HG03520 (cell line): ENCODE results near the gene ITGA11.
"Not testable (repeated sequence)": the region's sequence is repeated elsewhere in the genome, so short reads cannot be mapped to it uniquely, and the experiment has no call there.

ENCODE experiments used
- ATAC-seq: cut with Tn5 transposase; IDR thresholded peaks from one replicate; pipeline ENCODE4 v1.9.1; 2021; ENCODE audit warnings: mild to moderate bottlenecking, moderate library complexity; ENCODE audit not compliant: unreplicated experiment

Gene ITGA11

DNA sequence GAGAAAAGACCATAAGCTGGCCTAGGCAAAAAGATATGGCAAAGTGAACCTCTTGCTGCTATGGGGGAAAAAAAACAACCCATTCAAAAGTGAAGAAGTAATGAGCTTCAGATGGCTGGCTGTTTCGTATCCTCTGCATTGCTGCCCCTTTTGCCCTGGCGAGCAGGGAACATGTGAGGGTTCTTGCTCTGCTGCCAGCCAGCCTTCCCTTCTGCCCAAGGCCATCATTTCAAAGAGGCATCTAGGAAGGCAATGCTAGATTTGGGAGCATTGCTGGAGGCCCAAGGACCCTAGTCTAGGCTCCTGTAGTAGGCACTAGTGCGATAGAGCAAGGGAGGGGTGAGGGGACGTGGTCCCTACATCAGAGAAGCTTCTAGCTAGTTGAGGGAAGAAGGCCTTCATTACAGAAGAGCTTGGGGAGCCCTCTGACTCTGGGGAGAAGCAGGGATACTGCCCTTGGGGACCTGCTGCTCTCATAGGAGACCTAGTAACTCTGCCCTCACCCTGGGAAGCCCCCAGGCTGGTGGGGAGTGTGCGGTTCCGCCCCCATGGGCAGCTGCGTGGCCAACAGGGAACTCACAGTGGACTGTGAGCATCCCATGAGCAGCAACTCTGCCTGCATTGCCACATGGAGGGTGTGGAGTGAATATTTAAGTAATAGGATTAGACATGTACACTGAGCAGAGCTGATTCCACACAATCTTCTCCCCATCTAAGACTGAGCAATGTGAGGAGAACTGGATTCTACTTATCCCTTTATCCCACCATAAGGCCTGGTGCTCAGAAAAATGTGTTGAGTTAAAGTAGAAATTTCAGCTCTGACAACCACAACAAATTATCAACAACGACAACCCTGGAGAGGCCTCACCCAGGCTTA lies 21.3 kb downstream of the ITGA11 start:
- ATAC-seq = no peak

DNA sequence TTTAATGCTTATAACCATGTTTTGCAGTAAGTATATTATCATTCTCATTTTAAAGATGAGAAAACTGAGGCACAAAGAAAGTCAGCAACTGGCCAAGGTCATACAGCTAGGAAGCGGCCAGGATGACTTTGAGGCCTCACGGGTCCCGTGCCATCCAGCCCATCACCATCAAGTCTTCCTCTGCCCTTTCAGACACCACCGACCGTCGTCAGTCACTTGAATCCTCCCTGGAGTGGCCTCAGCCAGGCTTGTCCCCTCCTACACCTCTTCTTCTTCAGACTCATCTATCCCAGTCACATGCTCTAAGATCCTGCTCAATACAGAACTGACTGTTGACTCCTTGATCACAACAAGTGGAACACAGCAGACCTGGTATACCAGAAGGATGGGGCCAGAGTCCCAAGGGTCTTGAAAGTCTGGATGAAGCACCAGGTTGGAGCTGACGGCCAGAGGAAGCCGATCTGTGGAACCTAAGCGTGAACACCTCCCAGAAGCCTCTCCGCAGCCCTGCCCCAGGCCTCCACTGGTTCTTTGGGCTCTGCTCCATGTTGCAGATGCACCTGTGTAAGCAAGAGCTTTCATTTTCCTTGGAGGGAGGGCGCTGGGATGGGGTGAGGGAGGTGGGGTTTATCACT lies 22.1 kb downstream of the ITGA11 start:
- no peak for ATAC-seq

DNA sequence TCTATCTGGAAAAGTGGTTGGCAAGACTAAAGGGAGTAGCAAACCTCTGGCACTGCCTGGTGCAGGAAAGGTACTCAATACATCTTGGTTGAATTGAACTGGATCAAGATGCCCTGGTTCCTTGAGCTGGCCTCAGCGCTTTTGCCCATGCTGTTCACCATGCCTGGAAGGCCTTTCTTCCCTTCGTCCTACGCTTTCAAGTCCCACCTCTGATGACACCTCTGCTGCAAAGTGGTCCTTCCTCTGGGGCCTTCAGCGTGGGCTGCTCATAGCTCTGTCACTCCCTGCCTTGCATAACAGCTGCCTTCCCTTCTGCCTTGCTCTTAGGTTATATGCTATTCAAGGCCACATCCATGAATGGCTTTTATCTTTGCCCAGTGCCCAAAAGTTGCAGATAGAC lies 23.0 kb downstream of the ITGA11 start:
- no peak for ATAC-seq

GRCh38 chr15:68407886-68408881 lies 23.8 kb downstream of the ITGA11 start:
- ATAC-seq = no peak

GRCh38 chr15:68407141-68407885 lies 24.6 kb downstream of the ITGA11 start:
- no peak for ATAC-seq

GRCh38 chr15:68405378-68406250 lies 26.3 kb downstream of the ITGA11 start:
- ATAC-seq = no peak

DNA sequence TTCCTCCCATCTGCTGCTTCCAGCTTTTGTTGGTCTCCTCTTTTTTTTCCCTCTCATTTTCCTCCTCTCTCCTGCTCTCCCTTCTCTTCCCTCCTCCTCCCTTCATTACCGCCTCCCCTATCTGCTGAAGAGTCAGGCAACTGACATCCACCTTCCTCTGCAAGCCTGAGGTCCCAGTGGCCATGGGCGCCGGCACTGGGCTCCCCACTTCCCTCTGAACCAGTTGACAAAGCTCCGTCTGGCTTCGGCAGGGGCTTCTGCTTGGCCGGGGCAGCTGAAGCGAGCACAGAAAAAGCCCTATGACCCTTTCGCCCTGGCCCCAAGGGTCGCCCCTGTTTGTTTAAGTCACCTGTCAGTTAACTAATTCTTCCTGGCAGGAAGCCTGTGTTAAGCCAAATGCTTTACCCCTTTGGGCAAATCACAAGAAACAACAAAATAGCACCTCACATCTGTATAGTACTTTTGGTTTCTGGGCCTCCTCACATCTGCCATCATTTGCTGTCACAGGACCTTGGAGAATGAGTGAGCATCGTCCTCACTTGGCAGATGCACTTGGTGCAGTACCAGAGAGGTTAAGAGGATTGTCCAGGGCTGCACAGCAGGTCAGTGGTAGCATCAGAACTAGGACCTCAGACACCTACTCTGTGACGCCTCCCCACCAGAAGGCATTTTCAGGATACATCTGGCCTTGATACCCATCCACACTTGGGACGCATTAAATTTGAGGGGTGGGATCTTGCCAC lies 27.7 kb downstream of the ITGA11 start:
- no peak for ATAC-seq

DNA sequence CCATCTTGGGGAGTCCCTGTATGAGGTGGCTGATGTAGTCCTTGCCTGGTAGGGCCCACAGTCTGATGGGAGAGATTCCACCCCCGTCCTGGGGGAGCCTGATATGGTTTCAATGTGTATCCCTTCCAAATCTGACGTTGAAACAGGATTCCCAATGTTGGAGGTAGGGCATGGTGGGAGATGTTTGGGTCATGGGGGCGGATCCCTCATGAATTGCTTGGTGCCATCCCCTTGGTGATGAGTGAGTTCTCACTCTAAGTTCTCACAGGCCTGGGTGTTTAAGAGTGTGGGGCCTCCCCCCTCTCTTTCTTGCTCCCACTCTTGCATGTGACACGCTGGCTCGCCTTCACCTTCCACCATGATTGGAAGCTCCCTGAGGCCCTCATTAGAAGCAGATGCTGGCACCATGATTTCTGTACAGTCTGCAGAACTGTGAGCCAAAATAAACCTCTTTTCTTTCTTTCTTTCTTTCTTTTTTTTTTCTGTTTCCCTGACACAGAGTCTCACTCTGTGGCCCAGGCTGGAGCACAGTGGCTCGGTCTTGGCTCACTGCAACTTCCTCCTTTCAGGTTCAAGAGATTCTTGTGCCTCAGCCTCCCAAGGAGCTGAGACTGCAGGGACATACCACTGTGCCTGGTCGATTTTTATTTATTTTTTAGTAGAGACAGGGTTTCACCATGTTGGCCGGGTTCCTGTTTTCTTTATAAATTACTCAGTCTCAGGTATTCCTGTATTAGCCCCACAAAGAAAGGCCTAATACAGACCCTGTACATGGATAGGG lies 28.6 kb downstream of the ITGA11 start:
- ATAC-seq = no peak

- ATAC-seq = no peak
Measured at GRCh38 chr15:68402432-68403160, 29.4 kb downstream of the ITGA11 start.

GRCh38 chr15:68401496-68402431 lies 30.2 kb downstream of the ITGA11 start:
- ATAC-seq = no peak

GRCh38 chr15:68400066-68400456 lies 31.9 kb downstream of the ITGA11 start:
- no peak for ATAC-seq

GRCh38 chr15:68399096-68400065 lies 32.6 kb downstream of the ITGA11 start:
- no peak for ATAC-seq

DNA sequence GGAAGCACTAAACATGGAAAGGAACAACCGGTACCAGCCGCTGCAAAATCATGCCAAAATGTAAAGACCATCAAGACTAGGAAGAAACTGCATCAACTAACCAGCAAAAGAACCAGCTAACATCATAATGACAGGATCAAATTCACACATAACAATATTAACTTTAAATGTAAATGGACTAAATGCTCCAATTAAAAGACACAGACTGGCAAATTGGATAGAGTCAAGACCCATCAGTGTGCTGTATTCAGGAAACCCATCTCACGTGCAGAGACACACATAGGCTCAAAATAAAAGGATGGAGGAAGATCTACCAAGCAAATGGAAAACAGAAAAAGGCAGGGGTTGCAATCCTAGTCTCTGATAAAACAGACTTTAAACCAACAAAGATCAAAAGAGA lies 34.0 kb downstream of the ITGA11 start:
- not testable (repeated sequence) for ATAC-seq

- no peak for ATAC-seq
Measured at GRCh38 chr15:68396068-68396467, 35.9 kb downstream of the ITGA11 start.

- no peak for ATAC-seq
Measured at GRCh38 chr15:68391121-68391520, 40.8 kb downstream of the ITGA11 start.
